GM19238 (cell line): ENCODE results near the gene CRIM1.

Experiments used
- DNase-seq: peaks from one replicate; pipeline ENCODE4 v3.0.0; 2011; ENCODE audit warnings: low spot score; ENCODE audit not compliant: insufficient read length

Gene CRIM1

DNA sequence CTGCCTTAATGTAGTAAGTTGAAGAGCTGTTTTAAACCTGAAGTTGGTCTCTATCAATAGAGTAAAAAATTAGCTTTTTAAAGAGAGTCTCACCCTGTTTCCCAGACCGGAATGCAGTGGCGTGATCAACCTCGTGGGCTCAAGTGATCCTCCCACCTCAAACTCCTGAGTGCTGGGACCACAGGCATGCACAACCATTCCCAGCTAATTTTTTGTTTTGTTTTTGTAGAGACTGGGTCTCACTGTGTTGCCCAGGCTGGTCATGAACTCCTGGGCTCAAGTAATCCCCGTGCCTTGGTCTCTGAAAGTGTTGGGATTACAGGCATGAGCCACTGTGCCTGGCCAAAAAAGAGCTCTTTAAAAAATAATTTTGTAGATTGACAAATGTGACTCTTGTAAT lies 40.3 kb downstream of the CRIM1 start:
- DNase-seq: no peak

DNA sequence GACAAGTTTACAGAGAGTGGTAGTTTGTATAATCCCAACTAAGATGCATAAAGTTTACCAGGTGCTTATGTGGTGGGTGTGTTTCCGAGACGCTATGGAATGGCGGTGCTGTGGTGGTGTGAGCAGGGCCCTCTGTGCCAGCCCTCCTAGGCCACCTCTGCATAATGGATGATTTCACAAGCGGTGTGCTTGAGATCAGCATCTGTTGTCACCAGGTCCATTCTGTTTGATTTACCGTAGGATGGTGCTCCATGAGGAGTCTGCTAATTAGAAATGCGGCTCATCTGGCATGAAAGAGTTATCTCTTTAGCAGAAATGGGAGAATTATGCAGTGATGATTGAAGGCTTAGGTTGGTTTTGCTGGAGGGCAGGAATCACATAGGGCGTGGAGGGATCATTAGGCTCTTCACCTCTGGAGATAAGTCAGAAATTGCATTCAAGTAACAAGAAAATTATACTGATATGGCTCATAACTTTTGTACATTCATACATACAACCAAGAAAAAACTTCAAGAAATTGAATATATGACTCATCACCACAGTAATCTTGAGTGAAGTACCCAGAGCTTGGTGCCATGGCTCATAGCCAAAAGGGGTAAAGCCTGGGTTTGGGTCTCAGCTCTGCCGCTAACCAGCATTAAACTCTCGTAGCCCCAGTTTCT lies 41.4 kb downstream of the CRIM1 start:
- no peak for DNase-seq

DNA sequence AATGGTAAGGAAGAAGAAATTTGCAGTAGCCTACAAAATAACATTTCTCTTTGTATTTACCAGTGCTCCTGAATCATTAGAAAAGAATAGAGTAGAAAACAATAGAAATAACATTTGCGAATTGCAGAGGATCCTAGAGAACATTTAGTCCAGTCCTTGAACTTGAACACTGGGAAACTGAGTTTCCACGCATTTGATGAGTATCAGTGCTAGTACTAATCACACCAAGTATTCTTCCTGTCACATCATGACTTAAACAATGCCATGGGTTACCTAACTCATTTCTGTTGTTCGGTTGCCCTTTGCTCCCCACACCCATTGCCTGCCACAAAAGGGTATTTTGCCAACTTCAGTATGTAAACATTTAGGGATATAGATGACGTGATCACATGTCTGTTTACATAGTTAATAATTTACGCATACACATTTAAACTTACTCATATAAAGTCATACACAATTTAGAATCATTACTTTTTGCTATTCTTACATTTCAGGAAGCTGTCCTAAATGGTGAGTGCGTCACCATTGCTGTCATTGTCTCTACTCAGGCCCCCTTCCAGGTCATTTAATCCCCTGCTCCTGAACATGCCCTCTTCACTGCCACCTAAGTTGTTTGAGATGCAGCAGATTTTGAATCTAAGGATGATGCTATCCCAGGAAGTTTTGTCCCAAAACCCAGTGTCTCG lies 42.3 kb downstream of the CRIM1 start:
- DNase-seq: no peak

DNA sequence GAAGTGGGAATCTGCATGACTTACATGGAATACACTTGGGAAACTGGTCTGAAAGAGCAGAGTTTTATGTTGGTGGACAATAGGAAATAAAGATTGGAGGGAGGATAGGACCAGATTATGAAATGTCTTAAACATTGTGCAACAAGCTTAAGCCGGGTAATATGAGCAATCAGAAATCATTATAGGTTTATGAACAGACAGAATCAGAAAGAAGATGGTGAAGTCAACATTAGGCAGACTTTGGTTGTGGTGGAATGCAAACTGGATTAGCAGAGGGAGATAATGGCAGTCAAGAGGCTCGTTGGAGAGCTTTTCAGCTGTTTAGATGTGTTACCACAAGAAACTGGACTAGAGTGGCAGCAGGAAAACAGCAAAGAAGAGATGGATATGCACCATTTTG lies 43.5 kb downstream of the CRIM1 start:
- no peak for DNase-seq

DNA sequence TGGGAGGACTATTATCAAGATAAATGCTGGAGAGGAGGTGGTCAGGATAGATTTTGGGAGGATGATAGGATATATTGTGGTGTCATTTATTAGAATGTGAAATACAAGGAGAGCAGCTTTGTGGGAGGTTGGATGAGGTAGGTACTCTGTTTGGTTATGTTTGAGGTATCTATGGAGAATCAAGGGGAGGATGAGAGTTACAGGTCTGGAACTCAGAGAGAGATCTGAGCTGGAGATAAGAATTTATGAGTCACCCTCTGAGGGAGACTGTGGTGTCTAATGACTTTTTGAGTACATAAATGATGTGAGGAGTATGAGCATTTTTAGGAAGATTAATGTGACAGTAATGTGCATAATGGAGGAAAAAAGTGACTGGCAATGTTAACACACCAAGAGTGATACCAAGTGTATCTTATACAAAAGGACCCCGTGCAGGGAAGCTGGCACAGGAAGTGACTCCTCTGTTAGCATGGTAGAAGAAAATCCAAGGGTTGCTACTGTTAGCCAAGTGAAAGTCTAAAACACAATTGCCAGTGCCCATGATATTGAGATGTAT lies 48.2 kb downstream of the CRIM1 start:
- no peak for DNase-seq

DNA sequence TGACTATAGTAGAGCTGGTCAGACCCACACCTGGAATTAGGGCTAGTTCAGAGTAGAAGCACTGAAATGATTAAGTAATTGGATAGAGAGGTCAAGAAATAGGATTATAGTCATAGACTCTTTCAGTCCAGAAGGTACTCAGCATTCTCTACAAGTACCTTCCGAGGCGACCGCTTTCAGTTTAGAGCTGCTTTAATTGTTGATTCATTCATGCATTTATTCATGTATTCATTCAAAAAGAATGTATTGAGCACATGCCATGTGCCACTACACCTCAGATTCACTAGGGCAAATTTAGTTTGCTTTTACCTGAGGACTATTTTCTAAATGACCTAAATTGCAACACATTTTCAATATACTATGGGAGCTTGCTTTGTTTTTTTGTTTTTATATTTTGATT lies 48.7 kb downstream of the CRIM1 start:
- no peak for DNase-seq

DNA sequence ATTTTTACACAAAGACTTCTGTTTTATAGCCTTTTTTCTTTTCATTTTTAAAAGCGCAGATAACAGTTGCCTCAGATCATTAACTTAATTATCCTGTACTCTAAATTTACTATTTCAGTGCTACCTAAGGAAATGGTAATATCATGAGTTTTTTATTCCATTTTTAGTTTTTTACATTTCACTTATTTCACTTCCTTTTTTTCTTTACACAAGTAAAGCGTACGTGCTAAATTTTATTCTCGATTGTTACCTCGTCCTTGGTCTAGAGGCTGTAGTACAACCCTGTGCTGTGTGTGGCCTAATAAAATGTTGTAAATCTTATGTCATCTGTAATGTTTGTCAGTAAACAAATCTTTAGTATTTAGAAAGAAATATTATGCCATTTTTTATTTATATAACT lies 49.2 kb downstream of the CRIM1 start:
- no peak for DNase-seq

DNA sequence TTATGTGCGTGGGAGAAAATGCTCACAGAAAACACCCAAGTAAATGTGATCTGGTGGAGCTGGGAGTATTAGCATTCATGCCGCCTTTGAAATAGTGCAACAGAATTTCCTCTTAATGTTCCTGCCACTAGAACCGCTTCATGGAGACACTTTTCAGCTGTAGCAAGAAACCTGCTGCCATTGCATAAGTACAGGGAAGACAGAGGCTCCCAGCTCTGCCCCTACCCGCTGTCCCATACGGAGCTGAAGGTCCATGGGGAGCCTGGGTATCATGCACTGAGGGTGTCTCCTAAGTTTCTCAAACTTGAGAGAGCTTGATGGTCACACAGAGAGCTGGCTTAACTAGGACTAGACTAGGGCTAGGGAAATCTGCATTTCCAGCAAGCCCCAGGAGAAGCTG lies 49.6 kb downstream of the CRIM1 start:
- DNase-seq: no peak

DNA sequence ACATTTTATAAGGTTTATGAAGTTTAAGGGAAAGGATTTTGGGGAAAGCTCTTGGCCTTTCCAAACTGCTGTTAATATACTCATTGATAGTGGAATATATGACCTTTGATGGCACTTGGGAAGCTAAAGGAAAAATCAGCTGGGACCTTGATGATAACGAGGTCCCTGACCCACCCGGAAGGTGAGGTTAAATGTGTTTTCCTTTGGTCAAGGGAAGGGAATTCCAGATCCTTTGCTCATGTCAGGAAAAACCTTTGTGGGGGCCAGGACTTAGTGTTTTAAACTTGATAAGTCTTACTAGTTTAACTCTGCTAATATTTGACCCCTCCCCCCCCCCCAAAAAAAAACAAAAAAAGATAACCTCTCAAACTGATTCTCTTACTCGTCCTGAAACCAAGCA lies 50.7 kb downstream of the CRIM1 start:
- DNase-seq: no peak

DNA sequence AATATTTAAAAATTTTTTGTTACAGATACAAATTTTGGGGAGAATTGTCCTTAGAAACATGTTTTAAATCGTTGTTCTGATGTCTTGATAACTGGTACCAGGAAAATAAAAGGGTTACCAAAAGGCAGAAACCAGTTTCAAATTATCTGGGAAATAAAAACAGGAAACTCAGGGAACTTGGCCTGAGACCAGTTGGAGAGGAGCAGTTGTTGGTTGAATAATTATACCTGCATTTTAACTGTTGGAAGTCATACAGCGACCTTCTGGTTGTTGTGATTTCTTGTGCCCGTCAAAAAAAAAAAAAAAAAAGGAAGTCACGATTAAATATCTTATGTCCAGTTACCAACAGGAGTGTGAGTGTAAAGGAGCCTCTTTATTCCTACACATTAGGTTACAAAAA lies 51.8 kb downstream of the CRIM1 start:
- DNase-seq: no peak

DNA sequence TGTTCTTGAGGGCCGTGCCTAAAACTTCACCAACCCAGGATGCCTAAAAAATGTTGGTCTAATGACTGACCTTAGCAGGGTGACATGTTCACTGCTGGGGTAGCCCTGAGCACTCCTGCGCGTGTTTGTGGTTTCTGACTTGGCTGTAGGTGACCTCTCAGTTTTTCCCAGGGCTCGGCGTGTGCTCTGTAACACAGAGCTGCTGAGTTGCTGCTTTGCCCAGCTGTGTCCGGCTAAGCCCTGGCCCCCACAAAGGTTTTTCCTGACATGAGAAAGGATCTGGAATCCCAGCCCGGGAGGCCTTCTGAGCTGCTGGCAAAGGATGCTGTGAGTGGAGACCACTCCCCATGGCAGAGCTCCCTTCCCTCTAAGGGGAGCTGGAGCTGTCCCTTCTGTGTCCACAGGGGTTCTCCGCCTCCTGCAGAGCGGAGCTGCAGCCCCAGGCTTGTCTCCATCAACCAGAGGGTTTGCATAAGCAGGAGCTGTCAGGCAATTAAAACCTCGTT lies 52.7 kb downstream of the CRIM1 start:
- DNase-seq: no peak

DNA sequence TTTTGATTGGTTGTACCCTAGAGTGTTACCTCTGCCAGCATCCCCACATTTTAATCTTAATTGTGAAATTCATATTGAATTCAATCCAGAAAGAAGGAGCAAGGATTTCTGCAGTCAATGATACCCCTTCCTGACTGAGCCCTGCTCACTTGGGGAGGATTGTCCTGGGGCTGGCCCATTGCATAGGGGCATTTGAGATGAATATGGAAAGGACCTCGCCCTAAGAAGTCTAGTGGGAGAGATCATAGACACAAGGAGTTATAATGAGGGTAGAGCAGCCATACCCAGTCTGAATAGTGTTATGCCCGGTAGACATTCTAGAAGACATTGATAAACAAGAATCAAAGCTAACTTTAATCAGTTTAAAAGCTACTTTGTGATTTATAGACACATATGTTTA lies 53.8 kb downstream of the CRIM1 start:
- DNase-seq: no peak

DNA sequence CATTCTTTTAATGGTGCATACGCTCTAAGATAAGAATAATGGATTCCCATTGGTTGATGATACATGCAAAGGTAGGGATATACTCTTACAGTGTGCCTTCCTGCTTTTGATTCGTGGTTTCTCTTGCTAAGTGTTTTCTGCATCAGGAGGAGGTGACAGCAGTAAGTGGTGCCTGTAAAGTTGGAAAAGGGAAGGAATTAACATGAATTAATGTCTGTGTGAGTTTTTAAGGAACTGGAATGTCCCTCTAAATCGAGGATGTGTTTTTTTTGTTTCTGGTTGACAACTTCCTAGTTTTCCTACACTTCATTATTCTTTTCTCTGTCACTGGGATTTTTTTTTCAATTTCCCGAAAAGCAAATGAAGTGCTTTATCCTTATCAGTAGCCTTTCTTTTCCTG lies 54.4 kb downstream of the CRIM1 start:
- no peak for DNase-seq

DNA sequence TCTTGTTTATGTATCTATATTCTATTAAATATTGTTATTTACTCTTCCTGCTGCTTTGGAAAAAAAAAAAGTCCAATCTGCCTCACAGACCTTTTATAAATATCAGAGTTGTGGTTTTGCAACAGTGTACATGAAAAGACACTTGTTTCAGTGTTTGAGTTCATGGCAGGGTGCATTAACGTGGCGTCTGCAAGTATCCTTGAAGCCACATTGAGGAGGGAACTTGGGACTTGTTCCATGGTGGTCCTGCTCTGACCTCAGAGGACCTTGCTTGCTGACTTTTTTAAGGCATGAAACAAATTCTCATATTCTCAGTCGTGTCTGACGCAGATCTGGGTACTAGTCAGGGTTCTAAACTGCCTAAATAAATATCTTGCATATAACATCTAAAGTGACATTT lies 55.1 kb downstream of the CRIM1 start:
- DNase-seq: no peak

DNA sequence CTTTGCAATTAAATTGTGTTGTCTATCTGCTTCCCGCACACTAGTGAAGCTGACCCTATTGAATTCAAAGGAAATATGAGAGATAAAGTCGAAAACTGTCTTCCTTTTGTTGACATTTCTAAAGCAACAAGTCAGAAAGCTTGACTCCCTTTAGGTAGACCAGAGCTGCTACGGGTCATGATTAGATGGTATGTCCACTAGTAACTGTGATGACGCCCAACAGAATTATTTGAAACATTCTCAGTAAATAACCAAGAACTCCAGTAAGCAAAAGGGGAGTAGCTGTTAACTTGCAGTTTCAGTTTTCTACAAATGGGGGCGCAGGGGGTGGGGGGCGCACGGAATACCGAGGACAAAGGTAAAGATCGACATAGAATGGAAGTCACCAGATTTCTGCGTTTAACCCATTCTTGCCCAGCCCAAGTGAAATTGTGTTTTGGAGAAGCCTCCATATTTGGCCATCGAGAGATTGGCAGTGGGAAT lies 56.4 kb downstream of the CRIM1 start:
- DNase-seq: no peak

DNA sequence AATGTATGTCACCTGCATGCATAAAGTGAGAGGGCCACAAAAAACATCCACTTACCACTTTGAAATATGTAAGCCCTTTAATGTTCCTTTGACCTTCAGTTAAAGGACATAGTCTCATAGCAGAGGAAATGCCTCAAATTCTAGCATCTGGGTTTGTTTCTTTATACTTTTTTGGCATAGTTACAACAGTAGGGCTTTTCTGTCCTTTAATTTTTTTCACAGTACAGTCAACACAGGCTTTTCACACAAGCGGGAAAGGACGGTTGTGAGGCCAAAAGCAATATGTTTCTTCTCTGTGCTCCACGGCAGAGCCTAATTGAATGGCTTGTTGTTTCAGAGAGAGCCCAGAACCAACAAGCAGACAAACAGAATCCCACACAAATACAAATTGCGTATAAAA lies 57.6 kb downstream of the CRIM1 start:
- no peak for DNase-seq

DNA sequence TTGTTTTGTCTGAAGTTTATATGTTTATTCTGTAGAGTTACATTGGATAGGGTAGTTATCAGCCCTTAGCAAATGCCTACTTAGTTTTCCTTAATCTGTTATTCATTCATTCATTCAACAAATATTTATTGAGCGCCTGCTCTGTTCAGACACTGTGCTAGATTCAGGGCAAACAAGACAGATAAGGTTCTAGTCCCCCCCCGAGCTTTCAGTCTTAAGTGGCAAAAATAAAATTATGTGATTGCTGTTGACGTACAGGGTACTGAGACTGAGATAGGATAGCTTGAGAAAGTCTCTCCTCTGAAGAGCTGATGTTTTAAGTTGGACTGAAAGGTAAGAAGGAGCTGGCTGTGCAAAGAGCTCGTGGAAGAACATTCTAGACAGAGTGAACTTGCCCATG lies 58.7 kb downstream of the CRIM1 start:
- DNase-seq: no peak

DNA sequence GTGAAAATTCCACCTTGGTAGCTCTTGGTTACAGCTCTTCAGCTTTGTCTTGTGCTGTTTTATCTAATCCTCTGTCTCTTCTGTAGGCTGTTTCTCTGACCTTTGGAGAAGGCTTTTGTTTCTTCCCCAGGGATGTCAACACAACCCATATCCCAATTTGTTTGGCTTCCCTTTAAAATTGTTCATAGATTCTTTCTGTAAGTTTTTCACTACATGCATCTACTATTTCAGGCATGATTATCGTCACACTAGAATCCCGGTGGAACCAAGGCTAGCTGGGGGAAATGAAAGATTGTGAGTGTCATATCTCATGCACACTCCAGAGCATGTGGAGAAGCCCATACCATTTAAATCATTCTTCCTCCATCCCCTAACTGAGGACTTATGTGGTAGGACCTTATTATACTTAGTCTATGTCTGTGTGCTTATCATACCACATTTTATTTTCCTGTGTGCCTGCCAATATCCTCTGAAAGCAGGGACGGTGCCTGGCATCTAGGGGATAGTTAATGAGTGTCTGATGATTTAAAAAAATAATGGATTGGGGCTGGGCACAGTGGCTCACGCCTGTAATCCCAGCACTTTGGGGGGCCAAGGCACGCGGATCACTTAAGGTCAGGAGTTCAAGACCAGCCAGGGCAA lies 59.9 kb downstream of the CRIM1 start:
- DNase-seq: no peak

DNA sequence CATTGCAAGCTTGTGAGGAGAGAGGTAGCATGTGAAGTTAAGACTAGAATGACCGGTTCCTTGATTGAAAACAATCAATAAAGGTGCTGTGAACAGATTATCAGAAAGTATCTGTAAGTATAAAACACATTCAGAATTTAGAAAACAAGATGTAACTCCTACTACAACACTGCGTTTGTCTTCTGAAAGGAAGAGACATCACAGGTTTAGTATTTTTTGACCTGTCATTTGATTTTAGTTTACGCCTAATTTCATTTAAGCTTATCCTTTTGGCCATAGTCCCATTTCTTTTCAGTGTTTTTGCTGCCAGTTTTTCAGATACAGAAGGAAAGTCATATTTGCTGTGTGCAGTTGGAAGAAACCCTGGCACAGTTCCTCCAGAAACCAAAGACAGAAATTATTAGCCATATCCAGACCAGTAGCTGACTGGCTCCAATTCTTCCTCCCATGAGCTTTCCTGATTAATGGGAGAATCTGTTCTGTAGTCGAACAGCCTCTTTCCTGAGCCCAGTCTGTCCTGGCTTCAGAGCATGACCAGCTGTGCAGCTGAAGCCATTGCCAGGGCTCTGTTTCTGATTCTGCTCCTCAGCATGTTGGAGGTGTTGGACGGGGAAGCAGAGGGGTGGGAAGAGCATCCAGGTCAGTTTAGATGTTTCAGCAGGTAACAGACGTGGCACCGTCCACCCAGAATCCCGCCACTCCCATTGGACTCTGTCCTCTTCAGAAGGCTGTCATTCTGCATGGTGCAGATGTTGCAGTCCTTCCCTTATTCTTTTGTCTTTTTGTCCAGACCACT lies 61.0 kb downstream of the CRIM1 start:
- no peak for DNase-seq

DNA sequence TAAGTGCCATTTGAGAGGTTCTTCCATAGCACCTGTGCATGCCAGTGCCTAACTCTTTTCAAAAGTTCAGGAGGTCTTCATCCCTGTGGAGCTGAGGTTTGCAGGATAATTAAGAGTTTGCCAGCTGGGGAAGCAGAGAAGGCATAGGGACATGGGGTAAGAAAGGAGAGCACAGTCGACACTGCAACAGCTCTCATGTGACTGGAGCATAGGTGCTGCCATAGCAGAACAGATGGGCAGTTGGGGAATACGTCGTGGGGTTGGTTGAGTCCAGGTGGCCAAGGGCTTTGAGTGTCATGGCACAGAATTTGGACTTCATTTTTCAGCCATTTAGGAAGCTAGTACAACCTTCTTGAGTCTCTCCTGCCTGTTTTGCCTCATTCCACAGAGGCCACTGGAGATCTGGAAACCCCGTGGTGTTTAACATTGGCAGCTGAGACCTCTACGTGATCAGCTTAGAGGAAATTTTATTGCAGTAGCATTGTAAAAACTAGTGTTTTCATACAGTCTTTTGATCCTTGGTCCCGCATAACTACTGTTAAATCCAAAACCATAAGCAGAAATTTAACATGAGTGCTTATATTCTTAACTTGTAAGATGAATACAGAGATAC lies 65.1 kb downstream of the CRIM1 start:
- DNase-seq: no peak

DNA sequence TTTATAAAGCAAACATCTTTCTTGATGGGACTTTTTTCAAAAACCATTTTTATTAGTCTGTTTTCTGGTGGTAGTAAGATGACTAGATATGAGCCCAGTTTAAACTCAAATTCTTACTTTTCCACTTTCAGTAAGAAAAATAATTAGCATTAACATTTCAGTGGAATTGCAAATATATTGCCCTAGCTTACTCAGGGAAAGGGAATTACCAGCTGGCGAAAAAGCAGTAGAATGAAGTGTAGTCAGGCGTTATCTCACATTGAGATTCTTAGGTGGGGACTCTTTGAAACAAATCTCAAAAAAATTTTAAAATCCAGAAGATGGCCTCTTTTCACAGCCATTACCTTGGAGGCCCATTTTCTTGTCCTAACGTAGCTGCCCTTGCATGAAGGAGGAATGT lies 65.8 kb downstream of the CRIM1 start:
- no peak for DNase-seq
